HL-60 (cell line): ENCODE measurements around the gene PLCH2.

Source experiments
- GABPA ChIP-seq: IDR thresholded peaks from 2 replicates; pipeline ENCODE4 v1.6.1; 2012; ENCODE audit warnings: low read depth
- TF ChIP-seq, protein P1 (sequence below): IDR thresholded peaks from one replicate; pipeline ENCODE4 v1.5.1; 2011; ENCODE audit warnings: low read length, control low read depth, inconsistent platforms; ENCODE audit not compliant: insufficient read depth
- TF ChIP-seq, protein P2 (sequence below): IDR thresholded peaks from 2 replicates; pipeline ENCODE4 v1.6.1; 2012; ENCODE audit warnings: low read depth; ENCODE audit not compliant: insufficient replicate concordance

DNA sequence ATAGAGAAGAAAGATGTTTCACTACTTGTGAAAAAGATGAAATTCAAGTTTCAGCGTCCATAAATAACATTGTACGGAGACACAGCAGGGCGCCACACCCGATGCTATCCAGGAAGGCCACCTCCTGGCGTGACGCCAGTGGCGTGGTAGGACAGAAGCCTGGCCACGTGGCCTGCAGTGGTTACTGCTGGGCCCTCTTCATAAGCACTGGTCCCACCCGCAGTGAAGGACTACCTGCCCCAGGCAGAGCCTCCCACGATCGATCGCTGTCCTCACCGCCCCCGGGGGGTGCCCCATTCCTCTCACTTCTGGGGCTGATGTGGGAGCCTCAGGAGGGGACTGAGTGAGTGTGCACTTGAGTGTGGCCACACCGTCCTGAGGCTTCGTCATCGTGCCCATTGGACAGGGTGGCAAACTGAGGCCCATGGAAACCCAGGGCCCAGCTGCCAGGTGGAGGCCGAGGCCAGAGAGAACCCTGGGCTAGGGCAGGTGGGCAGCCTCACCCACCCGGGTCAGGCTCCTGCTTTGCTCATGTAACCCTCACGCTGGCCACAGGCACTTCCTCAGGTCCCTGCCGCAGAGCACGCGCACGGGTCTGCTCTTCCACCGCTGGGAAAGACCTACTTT lies 65.6 kb downstream of the PLCH2 start:
- TF ChIP-seq, protein P1, sequence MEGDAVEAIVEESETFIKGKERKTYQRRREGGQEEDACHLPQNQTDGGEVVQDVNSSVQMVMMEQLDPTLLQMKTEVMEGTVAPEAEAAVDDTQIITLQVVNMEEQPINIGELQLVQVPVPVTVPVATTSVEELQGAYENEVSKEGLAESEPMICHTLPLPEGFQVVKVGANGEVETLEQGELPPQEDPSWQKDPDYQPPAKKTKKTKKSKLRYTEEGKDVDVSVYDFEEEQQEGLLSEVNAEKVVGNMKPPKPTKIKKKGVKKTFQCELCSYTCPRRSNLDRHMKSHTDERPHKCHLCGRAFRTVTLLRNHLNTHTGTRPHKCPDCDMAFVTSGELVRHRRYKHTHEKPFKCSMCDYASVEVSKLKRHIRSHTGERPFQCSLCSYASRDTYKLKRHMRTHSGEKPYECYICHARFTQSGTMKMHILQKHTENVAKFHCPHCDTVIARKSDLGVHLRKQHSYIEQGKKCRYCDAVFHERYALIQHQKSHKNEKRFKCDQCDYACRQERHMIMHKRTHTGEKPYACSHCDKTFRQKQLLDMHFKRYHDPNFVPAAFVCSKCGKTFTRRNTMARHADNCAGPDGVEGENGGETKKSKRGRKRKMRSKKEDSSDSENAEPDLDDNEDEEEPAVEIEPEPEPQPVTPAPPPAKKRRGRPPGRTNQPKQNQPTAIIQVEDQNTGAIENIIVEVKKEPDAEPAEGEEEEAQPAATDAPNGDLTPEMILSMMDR: no peak
- no peak for TF ChIP-seq GABPA
- TF ChIP-seq, protein P2, sequence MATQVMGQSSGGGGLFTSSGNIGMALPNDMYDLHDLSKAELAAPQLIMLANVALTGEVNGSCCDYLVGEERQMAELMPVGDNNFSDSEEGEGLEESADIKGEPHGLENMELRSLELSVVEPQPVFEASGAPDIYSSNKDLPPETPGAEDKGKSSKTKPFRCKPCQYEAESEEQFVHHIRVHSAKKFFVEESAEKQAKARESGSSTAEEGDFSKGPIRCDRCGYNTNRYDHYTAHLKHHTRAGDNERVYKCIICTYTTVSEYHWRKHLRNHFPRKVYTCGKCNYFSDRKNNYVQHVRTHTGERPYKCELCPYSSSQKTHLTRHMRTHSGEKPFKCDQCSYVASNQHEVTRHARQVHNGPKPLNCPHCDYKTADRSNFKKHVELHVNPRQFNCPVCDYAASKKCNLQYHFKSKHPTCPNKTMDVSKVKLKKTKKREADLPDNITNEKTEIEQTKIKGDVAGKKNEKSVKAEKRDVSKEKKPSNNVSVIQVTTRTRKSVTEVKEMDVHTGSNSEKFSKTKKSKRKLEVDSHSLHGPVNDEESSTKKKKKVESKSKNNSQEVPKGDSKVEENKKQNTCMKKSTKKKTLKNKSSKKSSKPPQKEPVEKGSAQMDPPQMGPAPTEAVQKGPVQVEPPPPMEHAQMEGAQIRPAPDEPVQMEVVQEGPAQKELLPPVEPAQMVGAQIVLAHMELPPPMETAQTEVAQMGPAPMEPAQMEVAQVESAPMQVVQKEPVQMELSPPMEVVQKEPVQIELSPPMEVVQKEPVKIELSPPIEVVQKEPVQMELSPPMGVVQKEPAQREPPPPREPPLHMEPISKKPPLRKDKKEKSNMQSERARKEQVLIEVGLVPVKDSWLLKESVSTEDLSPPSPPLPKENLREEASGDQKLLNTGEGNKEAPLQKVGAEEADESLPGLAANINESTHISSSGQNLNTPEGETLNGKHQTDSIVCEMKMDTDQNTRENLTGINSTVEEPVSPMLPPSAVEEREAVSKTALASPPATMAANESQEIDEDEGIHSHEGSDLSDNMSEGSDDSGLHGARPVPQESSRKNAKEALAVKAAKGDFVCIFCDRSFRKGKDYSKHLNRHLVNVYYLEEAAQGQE: no peak
